Stimulated activated CD8-positive, alpha-beta memory T cell treated with anti-CD3 and anti-CD28 coated beads, Interleukin-7, amount 100 ng/mL, for 24 hours (primary cell): Measurements from ENCODE around the gene LNX2.

ENCODE experiments used
- DNase-seq: peaks from one replicate; pipeline ENCODE4 v3.0.0-alpha.2; 2020; ENCODE audit warnings: low read depth

Gene LNX2

DNA sequence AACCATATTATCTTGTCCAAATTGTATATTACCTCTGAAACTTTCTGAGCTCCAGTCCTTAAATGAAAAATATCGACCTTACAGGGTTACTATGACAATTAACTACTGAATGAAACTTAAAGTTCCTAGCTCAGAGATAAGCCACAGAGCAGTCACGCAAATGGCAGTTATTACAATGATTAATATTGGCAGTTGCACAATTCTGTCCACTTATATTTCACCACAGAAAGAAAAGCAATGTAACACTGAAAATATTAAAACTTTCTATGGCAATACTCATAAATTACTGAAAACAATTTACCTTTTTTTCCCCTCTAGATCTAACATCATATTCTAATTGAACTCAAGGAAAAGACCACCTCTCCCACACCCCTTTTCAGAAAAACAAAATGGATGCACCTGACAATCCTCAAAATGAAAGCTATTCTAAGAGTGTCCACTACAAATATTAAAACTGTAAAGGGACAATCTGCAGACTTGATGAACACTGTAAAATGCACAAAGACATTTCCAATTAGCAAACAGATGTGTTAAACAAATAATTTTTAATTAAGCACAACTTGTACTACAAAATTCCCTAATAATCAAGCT lies 14.6 kb downstream of the LNX2 start:
- no peak for DNase-seq

- no peak for DNase-seq
These were observed 15.2 kb downstream of the LNX2 start for GRCh38 chr13:27605099-27605498.

DNA sequence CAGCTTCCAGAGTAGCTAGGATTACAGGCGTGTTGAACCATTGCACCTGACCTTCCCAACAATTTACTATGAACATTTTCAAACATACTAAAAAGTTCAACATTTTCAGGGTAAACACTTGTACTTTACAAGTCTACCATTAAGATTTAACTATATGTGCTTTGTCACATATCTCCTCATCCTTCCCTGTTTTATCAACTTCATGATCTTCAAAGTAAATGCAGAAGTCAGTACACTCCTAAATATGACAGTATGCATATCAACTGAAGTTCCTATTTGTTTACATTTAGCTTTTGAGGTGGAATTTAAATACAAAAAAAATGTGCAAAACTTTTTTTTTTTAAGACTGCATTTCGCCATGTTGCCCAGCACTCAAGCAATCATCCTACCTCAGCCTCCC lies 18.5 kb downstream of the LNX2 start:
- no peak for DNase-seq

- DNase-seq = no peak
These were observed 19.1 kb downstream of the LNX2 start for GRCh38 chr13:27601208-27601607.

- DNase-seq = no peak
These were observed 19.6 kb downstream of the LNX2 start for GRCh38 chr13:27600711-27601110.

DNA sequence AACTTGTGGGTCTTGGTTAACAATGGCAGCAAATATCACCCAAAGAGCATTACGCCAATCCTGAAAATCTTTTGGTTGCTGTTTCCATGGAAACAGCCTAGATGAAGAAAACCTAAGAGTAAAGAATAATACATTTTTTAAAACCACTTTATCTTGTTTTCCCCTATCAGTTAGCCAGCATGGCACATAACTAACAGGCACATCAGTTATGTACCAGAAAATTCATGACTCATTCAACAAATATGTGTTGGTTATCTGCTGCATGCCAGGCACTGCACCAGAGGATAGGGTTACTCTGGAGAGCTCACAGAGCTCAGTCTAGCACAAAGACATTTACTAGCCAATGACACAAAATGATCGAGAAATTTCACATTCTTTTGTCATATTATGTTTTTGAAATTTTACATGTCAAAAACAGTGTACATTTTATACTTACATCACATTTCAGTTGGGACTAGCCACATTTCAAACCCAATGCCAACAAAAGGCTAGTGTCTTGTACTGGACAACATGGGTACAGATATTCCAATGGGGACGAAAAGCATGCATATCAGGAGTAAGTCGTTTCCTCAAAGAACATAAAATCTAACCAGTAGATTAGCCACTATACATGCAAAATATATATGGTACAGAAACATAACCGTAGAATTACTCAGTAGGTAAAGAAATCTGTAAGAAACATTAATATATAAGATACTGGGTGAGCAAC lies 20.3 kb downstream of the LNX2 start:
- no peak for DNase-seq

- DNase-seq = no peak
These were observed 21.2 kb downstream of the LNX2 start for GRCh38 chr13:27599096-27599495.

DNA sequence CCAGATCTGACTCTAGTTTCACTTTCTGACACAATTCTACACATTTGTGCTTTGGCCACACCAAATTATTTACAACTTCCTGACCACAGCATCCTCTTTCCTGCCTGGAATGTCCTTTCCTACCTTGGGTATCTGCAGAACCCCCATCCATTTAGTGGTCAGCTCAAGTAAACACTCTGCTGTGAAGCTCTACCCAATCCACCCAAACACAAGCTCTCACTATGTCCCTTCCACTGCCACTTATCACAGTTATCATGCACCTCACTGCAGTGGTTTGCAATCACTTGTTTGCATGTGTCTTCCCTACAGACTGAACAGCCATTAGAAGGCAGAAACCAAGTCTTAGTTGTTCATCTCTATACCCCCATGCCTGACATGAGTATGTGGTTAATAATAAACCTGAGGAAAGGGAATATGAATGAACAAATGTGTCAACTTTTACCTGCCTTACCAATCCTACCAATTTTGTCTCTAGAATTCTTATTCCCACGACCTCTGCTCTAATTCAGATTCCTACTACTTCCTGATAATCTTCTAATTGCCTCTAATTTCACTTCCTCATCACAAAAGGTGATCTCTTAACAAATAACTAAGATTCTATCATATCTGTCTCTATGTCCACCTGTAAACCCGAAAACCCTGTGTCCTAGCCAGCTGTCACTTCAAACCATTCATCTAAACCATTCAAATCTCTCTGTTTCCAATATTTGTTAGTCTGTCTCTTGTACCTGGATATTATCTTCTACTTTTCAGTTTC lies 25.1 kb downstream of the LNX2 start:
- no peak for DNase-seq

DNA sequence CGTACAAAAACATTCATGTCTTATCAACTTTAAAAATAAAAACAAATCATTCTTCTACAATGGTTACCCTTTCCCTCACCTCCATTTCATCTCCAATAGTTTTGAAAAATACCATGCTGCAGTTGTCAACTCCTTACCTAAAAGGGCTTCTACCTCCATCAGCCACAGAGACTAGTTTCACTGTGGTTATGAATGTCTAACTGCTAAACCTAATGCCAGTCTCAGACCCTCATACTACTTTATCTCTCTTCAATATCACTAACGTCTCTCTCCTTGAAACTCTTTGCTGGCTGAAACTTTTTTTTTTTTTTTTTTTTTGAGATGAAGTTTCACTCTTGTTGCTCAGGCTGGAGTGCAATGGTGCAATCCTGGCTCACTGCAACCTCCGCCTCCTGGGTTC lies 27.1 kb downstream of the LNX2 start:
- no peak for DNase-seq

GRCh38 chr13:27592865-27593264 lies 27.5 kb downstream of the LNX2 start:
- DNase-seq = no peak

DNA sequence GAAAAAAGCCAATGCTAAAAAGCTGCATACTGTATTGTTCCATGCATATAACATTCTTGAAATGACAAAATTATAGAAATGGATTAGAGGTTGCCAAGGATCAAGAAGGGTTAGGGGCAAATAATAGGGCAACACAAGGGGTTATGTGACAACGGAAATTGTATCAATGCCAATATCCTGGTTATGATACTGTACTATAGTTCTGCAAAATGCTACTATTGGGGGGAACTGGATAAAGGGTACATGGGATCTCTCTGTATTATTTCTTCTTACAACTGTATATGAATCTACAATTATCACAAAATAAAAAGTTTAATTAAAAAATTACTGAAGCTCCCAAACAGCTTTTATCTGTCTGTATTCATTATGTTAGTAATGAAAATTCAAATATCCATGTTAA lies 31.9 kb downstream of the LNX2 start:
- DNase-seq = no peak

- DNase-seq = no peak
These were observed 33.1 kb downstream of the LNX2 start for GRCh38 chr13:27587095-27587746.

DNA sequence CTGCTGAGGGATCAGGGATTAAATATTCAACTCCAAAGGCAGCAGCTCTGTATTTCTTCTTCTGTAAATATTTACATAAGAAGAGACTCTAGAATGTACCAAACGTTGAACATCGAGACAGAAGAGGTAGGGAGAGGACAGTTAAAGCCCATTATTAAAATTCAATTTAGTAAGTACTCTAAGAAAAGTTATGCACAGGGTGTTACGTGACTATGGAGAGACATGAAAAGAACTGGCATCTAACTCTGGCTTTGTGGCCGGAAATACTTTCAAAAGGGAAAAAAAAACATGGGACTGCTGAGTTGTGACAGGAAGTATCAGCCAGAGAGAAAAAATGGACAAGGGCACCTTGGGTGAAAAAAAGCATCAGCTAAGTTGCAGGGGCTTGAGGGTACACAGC lies 36.7 kb downstream of the LNX2 start:
- no peak for DNase-seq

DNA sequence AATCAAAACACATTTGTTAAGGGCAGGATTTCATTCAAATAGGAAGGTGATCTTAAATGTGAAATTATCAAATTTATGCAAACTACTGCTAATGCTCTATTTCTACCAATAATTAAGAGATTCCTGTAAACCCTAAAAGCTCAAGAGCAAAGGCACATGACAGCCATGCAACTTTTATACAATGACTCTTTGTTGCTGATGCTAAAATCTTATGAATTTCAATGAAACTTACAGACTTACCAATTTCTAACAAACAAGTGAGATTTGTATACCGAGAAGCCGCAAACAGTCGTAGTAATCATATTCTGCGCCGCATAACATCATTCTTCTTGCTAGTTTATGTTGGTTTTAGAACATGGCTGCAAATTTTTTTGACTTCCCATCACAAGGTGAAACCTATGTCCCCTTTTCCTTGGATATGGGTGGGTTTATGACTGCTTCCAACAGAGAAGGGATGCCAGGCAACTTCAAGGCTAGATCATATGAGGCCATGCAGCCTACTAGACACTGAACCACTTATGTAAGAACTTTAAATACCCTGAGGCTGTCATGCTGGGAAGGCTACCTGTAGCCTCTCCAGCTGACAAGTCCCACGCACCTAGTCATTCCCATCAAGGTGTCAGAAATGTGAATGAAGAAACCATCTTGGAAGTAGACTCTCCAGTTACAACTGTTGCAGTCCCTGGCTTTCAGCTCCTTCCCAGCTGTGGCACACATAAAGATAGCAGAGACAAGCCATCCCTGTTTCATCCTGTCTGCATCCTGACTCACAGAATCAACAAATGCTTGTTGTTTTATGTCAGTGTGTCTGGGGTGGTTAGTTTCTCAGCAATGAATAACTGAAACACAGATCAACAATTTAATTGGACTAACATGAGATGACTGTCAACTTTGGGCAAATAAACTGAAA lies 42.0 kb downstream of the LNX2 start:
- no peak for DNase-seq

GRCh38 chr13:27574661-27575060 lies 45.7 kb downstream of the LNX2 start:
- no peak for DNase-seq

DNA sequence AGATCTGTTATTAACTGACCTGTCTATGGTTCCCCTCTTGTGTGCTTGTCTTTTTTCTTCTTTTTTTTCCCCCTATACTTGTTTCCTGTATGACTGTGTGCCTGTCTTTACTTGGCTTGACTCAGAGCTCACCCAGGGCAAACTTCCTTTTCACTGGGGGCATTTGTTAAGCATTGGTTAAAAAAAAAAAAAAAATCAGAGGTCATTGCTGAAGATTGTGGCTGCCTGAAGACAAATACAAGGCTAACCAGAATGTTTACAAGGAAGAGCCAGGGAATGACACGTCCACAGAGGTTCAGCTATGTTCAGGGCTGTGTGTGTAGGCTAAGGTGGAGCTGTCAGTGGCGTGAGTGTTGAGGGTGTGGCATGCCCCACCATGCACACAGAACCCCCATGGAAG lies 47.1 kb downstream of the LNX2 start:
- no peak for DNase-seq

DNA sequence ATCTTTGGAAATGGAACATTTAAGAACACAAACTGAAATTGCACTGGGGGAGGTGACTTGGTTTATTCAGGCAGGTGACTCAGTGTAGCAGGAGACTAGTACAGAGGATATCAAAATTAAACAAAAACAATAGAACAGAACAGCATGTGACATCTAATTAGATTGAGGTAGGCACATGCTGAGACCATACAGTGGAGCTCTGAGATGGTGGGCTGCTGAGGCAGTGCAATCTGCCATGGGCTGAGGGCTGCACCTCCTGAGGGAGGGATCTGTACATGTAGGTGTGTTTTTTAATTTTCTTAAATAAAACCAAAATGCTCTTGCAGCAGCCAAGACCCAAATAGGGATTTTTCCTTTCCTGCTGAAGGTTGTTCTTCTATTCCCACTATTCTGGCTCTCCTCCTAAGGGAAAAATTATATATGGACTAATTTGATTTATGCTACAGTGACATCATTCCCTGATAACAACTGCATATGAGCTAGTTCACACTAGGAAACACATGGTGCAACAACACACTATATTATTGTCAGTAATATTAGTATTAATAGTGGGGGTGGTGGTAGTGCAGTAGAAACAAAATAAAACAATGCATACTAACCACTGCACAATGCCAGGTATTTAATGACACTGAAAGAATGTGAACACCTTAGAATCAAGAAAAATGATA lies 48.0 kb downstream of the LNX2 start:
- no peak for DNase-seq

DNA sequence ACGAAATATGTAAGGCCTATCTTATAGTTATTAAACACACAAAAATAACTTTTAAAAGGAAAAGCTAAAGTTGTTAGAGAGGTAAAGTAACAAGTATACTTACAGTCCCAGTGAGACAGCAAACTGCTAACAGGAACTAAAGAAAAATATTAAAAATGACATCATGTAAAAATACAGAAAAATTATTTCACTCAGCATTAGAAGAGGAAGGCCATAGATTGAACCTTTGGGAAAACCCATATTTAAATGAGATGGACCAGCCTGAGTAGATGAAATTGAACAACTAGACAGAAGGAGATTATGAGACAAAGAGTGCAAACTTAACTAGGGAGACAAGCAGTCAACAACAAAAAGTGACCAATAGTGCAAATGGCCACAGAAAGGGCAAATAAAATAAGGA lies 49.4 kb downstream of the LNX2 start:
- no peak for DNase-seq

- DNase-seq = no peak
These were observed 50.9 kb downstream of the LNX2 start for GRCh38 chr13:27569405-27569804.

- DNase-seq = no peak
These were observed 54.5 kb downstream of the LNX2 start for GRCh38 chr13:27565818-27566217.

GRCh38 chr13:27562457-27562856 lies 57.9 kb downstream of the LNX2 start:
- DNase-seq = no peak
